Smooth muscle cell of the brain vasculature (primary cell): Measurements from ENCODE around the gene GSTCD.
"Not testable (repeated sequence)": the region's sequence is repeated elsewhere in the genome, so short reads cannot be mapped to it uniquely, and the experiment has no call there.

Source experiments
- DNase-seq: peaks from one replicate; pipeline ENCODE4 v3.0.0-alpha.2; 2012; ENCODE audit warnings: low read depth, low spot score

Gene GSTCD, protein sequence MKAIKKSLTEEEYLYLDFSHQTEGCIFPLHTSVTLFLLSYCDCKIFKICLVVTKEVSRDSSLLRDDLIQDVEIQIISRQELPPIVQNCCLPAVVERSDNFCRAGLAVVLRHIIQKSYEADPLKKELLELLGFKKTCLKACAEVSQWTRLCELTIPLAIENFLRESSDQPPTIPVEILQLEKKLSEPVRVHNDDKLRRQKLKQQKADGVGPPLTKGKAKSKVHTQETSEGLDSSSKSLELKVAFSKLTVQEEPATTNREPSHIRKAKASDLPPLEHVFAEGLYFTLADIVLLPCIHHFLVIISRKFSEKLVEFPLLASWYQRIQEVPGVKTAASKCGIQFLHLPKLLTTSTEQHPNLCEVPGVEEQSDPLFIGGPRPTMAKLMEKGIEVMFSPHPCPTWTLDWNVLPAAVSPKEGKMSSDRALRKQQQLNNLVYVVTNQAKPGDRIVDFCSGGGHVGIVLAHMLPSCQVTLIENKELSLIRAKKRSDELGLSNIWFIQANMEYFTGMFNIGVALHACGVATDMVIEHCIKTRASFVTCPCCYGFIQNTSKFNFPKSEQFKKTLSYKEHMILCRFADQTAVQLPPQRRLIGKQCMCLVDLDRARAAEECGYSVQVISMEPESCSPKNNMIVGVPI

DNA sequence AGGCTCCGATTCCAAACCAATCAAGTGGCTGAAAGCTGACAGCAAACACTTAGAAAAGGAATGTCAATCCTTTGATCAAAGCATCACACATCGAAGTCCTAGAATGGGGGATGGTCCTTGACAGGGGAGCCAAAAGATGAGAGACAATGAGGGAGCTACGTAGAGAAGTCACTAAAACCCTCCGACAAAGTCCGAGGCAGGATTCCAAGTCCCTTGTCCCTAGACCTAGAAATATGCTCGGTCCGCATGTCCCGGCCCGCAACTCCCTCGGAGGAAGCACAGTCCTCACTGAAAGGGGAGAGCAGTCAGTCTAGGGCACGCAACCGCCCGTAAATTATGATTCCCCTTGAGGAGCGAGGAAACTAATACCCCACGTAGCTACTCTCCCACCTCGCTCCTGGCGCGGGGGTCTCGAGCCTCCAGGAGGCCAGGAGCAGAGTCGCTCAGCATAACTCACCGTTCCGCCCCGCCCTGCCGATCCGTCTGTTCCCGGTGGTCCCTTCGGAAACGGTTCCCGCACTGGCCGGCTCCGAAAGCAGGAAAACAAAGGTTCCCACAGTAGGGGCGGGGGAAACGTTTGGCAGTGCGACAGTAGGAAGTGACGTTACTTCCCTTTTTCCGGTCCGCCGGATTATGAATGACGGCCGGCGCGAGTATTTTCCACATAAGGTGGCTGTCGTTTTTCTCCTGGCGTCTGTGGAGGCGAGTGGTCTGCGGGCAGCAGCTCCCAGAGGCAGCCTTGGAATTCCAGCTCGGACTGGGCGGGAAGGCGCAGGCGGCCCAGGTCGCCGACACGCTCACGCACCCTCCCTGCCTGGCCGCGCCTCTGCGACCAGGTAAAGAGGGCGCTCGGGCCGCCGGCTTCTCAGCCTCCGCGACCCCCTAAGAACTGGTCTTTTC is at the start of gene GSTCD, which contains the start of gene INTS12:
GSTCD (plus strand) TSS at position 604 of the 900 bp plus-strand sequence. CDS start 8,830 bp downstream, outside the sequence.
INTS12 (minus strand) TSS at position 509 of the 900 bp plus-strand sequence. CDS start 8,684 bp downstream, outside the sequence.
- DNase-seq: peak; percentile 83

DNA sequence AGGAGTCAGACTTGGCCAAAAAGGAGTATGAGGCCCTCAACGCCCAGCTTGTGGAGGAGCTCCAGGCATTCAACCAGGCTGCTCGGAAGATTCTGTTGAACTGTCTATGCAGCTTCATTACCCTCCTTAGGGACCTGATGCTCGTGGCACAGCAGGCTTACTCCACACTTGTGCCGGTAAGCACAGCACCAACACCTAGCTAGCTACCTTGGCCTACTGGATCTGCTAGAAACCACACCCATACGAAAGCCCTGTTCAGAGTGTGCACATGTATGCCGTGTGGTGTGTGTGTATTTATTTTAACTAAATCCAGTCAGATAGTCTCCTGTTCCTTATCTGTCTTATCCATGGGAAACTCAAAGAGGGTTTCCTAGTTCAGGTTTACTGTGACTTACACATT is 49.4 kb upstream of the GSTCD start:
- no peak for DNase-seq

DNA sequence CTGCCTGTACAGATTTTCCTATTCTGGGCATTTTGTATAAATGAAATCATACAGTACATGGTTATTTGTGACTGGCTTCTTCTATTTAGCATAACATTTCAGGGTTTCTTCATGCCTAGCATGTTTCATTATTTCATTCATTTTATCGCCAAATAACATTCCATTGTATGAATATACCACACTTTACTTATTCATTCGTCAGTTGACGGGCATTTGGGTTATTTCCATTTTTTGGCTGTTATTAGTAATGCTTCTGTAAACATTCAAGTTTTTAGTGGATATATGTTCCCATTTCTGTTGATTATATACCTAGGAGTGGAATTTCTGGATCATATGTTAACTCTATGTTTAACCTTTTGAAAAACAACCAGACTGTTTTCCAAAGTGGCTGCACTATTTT is 47.6 kb upstream of the GSTCD start:
- no peak for DNase-seq

DNA sequence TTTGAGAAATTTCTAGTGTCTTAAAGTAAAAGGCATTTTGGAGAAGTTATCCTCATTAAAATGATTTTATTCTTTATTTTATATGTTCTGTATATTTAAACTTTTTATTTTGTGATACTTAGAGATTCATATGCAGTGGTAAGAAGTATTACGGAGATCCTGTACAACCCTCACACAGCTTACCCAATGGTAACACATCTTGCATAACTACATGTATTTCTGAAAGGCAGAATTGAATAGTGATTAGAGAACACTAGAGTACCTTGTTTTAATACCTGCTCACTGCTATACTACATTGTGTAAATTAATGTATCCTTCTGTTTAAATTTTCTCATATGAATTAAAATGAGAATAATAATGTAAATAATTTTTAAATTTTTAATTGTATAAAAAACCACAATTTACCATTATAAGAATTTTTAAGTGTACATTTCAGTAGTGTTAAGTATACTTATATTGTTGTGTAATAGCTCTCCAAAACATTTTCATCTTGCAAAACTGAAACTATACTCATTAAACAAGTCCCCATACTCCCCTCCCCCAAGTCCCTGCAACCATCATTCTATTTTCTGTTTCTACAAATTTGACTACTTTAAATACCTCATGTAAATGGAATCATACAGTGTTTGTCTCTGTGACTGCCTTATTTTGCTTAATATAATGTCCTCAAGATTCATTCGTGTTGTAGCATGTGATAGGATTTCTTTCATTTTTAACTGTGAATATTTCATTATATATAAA is 45.5 kb upstream of the GSTCD start:
- DNase-seq: no peak

DNA sequence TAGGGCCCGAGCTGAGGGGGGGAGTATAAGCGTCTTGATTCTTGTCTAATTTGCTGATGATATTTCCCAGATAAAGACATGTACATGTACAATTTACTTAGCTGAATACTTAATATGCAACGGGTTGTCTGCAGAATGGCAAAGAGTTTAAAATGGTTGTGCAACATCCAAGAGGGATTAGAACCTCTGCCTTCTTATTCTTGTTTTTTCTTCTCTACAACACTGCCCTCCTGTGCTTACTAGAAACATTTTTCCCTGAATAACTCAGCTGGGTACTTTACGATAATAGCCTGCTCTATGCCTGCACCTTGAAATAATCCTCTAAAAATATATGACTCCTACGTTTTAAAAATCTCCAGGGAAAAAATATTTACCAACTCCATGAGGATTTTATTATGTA is 41.9 kb upstream of the GSTCD start:
- no peak for DNase-seq

DNA sequence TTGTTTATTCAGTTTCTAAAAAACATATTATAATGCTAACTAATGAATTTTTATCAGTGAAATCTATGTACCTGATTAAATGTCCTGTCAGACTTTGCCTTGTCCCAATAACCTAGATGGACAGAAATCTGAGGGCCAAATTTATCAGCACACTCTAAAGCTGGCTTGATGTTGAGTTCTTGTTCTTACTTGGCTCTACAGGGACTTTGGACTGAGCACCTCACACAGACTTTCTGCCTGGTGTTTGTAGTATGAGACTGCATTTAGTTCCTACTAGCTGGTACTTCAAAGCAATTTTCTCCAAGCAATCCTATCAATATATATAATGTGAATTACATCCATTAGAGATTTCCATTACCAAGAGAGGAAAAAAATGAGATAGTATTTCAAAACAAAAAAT is 37.9 kb upstream of the GSTCD start:
- DNase-seq: no peak

DNA sequence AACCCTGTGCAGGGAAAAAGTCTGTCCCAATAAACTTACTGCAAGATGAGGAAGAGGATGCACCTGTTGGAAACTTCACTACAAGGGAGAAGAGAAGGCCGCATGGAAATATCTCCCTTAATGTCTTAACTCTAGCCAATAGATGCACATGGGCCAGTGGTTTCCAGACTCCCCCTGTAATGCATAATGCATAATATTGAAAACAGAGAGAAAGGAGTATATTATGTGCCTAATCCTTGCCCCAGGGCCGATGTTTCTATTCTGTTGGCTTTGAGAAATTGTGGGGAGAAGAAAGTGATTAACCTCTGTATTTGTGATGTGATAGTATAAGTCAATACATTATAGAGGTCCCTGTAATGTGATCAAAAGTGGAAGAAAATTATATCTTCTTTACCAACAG is 37.3 kb upstream of the GSTCD start:
- no peak for DNase-seq

DNA sequence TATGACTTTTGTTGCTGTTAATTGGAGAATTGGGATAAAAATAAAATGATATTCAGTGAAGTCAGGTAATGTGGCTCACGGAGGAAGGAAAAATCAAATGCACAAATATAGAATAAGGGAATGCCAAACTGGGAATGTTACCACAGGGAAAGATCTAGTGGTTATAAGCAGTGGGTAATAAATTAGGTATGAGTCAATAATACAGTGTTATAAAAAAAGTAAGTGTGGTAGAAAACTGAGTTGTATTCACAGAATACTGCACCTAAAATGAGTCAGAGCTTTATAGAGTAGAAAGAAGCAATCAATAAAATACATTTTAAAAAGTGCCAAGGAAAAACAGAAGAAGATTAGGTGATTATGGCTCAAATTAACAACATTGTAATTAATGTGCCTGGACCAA is 34.6 kb upstream of the GSTCD start:
- DNase-seq: no peak

DNA sequence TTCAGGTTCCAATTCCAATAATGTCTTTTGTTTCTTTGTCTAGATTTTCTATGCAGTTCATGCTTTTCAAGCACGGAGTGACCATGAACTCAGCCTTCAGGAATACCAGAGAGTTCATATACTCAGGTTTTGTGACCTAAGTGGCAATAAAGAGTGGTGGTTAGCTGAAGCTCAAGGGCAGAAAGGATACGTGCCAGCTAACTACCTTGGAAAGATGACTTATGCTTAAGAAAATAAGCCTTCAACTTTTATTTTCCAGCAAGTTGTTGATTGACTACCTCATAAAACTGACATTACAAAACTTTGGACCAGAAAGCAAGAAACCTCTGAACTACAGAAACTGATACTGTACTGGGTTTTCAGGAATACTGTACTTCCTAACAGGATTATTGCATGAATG is 30.9 kb upstream of the GSTCD start:
- DNase-seq: no peak

DNA sequence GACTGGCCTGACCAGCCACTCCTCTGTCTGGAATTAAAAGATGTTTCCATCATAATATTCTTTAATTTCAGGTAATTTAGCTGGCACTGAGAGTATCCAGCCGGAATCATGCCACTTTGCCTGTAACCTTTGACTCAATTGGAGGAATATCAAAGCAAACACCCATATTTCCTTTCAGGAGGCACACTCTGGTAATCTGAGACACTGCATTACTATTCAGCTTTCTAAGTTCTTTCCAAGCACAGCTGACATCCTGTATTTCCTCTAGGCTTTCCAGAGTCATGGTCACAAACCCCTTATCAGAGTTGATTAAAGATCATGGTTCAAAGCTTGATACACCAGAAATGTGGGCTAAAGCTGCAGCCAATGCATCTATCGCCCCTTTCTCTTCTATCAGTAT is 29.4 kb upstream of the GSTCD start:
- no peak for DNase-seq

DNA sequence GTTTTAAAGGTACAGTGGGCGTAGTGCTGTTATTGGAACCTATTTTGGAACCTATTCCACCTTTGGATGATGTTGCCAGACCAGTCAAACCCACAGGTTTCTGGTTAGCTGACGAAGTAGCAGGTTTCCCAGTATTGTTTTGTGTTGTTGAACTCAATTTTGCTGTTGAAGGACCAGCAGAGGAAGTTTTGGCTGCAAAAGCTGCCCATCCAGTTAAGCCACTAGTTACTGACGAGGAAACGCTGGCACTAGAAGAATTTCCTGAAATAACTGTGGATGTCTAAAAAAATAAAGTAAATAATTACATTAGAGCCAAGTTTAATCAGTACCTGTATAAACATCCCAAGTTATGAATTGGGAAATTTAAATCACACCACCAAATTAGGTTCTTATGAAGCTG is 25.5 kb upstream of the GSTCD start:
- no peak for DNase-seq

DNA sequence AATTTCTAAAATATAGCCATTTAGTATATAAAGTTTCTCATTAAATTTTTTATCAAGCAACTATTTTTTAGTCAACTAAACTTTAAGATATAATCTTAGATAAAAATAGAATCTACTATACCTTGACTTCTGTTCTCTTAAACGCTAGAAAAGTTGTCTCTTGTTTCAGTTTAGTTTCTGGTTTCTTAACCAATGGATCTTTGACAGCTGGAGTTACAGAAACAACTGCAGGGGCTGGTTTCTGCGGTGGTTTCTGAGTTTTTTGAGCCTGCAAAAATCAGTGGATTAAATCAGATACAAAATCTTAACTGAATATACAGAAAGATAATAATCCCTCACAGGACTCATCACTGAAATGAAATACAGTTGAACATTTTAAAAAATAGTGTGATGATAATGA is 22.0 kb upstream of the GSTCD start:
- no peak for DNase-seq

DNA sequence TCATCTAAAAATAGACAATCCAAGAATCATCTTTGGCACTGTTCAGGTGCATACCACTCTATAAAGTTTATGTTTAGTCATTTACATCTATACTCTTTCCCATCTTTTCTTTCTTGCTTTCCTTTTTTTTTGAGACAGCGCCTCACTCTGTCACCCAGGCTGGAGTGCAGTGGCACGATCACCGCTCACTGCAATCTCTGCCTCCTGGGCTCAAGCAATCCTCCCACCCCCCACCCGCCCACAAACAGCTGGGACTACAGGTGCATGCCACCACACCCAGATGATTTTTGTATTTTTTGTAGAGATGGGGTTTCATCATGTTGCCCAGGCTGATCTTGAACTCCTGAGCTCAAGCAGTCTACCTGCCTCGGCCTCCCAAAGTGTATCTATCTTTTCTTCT is 13.8 kb upstream of the GSTCD start:
- not testable (repeated sequence) for DNase-seq

DNA sequence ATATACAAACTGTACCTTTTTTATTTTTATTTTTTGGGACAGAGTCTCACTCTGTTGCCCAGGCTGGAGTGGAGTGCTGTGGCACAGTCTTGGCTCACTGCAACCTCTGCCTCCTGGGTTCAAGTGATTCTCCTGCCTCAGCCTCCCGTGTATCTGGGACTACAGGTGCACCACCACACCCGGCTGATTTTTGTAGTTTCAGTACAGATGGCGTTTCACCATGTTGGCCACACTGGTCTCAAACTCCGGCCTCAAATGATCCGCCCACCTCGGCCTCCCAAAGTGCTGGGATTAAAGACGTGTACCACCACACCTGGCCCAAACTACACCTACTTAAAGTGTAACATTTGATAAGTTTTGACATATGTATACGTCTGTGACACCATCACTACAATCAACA is 12.8 kb upstream of the GSTCD start:
- DNase-seq: not testable (repeated sequence)

DNA sequence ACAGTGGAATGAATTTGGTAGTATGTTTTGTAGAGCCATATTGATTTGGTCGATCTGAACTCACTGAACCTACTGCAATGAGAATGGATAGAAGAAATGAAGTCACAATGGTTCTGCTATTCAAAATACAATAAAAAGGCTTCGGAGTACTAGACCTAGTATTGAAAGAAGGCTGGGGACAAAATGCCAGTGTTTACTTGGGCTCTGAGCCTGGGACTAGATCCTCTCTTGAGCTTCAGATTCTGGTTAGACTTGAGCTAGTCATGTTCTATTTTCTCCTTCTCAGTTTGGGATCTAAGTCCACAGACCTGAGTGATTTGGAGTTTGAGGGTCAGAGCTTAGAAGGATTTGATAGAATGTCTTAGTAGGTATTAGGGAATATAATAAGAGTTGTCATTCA is 10.0 kb upstream of the GSTCD start:
- DNase-seq: no peak

DNA sequence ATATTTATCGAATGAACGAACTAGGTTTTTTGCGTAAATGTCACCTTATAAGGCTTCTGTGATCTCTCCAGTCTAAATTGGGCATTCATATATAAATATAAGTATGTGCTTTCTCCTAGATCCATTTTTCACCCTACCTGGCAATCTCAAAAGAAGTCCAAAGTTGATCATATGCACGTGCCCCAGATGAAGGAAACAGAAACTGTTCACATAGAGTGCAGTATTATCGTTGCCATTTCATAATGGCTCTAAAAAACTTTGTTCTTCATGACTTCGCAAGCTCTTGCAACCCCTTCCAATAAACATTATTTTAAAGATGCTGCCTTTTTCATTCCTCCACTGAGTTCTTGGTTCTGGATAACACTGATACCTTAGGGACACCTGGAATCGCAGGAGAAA is 803 bp upstream of the GSTCD start:
- no peak for DNase-seq

DNA sequence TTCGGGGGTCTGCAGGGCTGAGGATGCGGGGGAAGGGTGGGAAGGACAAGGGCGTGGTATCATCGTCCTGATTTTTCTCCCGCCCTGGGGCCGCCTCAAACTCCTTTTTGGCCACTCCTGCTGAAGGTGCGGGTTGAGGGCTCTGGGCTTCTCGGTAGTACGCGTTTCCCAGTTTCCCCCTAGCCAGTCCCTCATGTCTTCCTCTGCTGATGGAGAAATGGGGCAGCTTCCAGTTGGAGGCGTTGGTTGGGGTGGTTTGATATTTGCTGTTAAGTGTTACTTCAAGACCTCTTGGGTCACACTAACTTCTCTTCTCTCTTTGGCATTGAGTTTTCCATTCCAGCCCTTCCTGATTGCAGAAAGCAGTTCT is 482 bp downstream of the GSTCD start:
- DNase-seq: no peak

DNA sequence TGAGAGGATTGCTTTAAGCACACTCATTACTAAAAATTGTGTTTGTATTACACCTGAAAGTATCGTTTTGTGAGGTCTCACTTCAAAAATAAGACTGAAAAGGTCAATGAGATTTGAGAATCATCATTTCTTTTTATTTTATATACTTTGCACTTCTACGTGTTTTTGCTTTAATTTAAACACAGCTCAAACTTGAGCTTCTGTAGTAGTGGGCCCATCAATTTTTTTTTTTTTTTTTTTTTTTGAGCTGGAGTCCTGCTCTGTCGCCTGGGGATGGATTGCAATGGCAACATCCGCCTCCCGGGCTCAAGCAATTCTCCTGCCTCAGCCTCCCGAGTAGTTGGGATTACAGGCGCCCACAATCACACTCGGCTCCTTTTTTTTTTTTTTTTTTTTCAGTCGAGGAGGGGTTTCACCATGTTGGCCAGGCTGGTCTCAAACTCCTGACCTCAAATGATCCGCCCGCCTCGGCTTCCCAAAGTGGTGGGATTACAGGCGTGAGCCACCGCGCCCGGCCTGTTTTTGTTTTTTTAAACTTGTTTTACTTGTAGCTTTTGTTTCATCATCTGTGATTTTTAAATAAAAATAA is 1.5 kb downstream of the GSTCD start:
- no peak for DNase-seq

DNA sequence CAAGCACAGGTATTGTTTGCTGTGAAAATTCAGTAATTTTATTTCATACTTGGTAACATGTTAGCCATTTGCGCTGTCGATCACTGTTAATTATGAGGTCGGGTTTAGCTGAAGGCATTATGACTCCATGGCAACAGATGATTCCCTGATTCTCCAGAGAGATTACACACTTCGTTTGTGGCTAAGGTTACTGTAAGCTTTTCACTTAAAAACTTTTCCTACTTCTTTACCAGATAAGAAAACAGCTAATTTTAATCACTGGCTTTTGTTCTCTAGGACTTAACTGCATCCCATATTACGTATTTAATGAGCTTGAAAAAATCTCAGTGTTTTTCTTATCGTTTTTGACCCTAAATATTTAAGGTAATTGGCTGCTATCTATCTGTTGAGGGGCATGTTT is 2.1 kb downstream of the GSTCD start:
- no peak for DNase-seq

DNA sequence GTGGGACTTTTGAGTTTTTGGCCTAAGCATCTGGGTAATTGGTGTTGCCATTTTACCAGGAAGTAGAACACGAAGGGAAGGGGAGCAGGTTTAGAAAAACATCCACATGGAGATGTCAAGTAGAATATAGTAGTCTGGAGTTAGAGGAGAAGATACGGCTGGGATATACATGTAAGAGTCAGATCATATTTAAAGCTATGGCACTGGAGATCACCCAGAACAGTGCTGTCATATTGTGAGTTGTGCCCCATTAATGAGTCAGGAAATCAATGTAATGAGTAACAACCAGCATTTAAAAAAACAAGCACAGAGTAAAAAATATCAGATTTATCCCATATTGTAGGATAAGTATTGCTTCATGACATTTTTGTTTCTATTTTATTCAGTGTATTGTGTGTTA is 4.2 kb downstream of the GSTCD start:
- no peak for DNase-seq

DNA sequence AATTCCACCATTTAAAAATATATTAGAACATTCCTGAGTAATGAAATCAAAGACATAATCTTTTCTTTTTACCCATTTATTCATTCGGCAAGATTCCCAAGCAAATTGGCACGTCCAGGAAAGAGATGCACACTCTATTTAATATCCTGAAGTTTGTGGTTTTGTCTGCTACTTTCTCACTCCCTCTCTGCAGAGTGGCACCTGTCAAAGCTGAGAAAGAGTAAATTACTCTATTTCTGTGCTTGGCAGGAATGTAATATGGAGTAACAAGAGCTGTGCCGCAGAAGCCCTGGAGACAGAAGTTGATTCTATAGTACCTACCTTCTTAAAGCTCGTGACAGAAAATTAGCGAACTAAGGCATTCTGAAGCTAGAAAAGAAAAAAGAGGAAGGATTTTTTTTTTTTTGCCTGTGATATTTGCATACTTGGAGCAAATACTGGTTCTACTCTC is 5.5 kb downstream of the GSTCD start:
- no peak for DNase-seq
